ENCODE measurements around the gene ANP32B. TPM values are rescaled to one million over a fixed set of nuclear protein-coding genes. Genes with fewer than 3 reads are reported as not detected.
"Not testable (repeated sequence)": the region's sequence is repeated elsewhere in the genome, so short reads cannot be mapped to it uniquely, and the experiment has no call there.

Gene ANP32B
- total RNA-seq, result 100 to 1,000 TPM; 412 to 414 TPM

DNA sequence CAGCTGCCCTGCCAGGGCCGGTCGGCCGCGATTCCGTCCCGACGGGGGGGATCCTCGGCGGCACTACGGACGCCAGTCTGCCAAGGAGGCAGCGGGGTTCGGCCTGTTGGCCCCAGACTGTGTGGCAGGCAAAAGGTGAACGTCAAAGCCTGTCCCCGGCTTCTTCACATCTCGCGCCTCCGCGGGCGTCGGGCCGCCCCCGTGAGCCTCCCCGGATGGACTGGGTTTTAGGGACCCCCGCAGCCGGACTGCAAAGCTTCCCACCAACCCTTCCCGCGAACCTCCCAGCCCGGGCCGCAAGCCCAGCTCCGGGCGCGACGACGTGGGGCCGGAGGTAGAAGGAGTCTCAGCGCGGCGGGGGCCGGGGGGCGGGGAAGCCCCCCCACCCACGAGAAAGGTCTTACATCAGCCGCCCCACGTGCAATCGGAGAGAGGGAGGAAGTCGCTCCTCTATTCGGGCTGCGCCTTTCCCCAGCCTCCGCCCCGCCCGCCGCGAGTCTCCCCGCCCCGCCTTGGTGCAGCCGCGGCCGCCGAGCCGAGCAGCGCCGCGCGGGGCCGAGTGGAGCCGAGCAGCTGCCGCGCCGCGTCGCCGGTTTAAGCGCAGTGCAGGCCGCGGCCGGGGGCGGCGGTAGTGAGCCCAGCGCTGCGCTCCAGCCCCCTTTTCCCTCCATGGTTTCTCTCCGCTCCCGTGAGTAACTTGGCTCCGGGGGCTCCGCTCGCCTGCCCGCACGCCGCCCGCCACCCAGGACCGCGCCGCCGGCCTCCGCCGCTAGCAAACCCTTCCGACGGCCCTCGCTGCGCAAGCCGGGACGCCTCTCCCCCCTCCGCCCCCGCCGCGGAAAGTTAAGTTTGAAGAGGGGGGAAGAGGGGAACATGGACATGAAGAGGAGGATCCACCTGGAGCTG lies at the start of gene ANP32B:
TSS of gene ANP32B (plus strand) at position 659 of the 906 bp plus-strand sequence. CDS start at position 874, 215 bp downstream.
- Mint-ChIP-seq H3K36me3 (ENCODE audit: low read depth) (peaks cover 10% of the 10 kb centered on the region), H3K27ac (peak within 1 kb of the TSS; percentile 94), H3K27me3 (ENCODE audit: low read depth) (no peaks in the 10 kb centered on the region), H3K4me3 (peak within 1 kb of the TSS; percentile 82), H3K4me1 (ENCODE audit: low read depth) (peaks cover 45% of the 10 kb centered on the region), H3K9me3 (no peaks in the 10 kb centered on the region)
- DNase-seq, result peak; percentile 96
- intact Hi-C loops (cut with micrococcal nuclease), result loop anchor here (1.0 to 5.0 kb wide), 9 partner anchors 44 to 1029 kb away; partner anchors contain the start of genes HEMGN, NANS, NCBP1 and TBC1D2
- CTCF ChIA-PET, result interaction anchor here (0.6 to 6.6 kb wide), 9 partner anchors 15 to 1355 kb away, joined by 3 to 61 read pairs (median 4); partner anchors contain the start of genes TRMO and TSTD2

DNA sequence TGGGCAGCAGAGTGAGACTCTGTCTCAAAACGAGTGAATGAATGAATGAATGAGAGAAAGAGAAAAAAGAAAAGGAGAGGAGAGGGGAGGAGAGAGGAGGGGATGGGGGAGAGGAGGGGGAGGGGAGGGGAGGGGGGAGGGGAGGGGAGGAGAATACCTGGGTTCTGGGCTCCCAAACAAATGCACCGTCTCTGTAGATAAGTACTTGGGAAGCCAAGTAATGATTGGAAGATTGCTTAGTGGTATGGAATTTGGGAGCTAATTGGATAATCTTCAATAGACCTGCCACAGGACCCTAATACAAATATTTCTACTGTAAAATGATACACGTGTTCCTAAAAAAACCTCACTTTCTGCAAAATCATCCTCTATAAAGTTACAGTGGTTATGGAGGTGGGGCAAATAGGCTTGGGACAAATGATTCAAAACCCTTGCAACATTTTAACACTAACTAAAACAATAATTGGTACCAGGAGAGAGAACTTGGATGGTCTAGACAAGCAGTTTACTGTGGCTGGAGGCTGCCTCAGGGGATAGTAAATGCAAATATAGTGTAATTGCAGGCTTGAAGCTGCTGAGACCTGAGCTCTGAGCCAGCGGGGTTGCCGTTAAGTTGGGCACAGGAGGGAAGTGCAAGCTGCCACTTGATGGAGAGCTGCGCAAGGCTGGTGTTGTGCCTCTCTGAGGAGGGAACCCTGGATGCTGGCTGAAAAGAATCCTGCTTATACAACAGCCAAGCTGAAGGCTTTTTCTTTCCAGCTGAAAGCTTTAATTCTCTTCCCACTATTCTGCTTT lies 48.6 kb upstream of the ANP32B start:
- Mint-ChIP-seq H3K36me3 (ENCODE audit: low read depth) (no peaks in the 10 kb centered on the region), H3K27ac (no peak overlapping the region), H3K27me3 (ENCODE audit: low read depth) (no peaks in the 10 kb centered on the region), H3K4me1 (ENCODE audit: low read depth) (peaks cover 67% of the 10 kb centered on the region), H3K4me3 (no peak overlapping the region), H3K9me3 (no peaks in the 10 kb centered on the region)
- CTCF ChIA-PET, result interaction anchor here (0.9 to 5.5 kb wide), 6 partner anchors 10 to 38 kb away, joined by 3 to 37 read pairs (median 4); partner anchors contain the start of gene TRMO
- DNase-seq, result peak; percentile 19
- intact Hi-C loops (cut with micrococcal nuclease), result no loop called here

- intact Hi-C loops (cut with micrococcal nuclease), result no loop called here
- DNase-seq, result no peak
- Mint-ChIP-seq H3K4me1 (ENCODE audit: low read depth) (peaks cover 59% of the 10 kb centered on the region), H3K4me3 (no peak overlapping the region), H3K9me3 (no peaks in the 10 kb centered on the region), H3K27ac (no peak overlapping the region), H3K36me3 (ENCODE audit: low read depth) (no peaks in the 10 kb centered on the region), H3K27me3 (ENCODE audit: low read depth) (no peaks in the 10 kb centered on the region)
- CTCF ChIA-PET, result interaction anchor here (1.0 to 5.5 kb wide), 5 partner anchors 12 to 149 kb away, joined by 3 to 37 read pairs (median 3); partner anchors contain the start of gene TRMO
Observed at GRCh38 chr9:97935276-97935675, 47.9 kb upstream of the ANP32B start.

- no peaks in the 10 kb centered on the region for H3K27me3 Mint-ChIP-seq (ENCODE audit: low read depth)
- H3K36me3 Mint-ChIP-seq (ENCODE audit: low read depth), result no peaks in the 10 kb centered on the region
- DNase-seq, result no peak
- CTCF ChIA-PET, result interaction anchor here (1.7 to 5.5 kb wide), 2 partner anchors 14 to 18 kb away, joined by 10 to 37 read pairs; partner anchors contain the start of gene TRMO
- H3K27ac Mint-ChIP-seq, result no peak overlapping the region
- H3K4me1 Mint-ChIP-seq (ENCODE audit: low read depth), result peaks cover 45% of the 10 kb centered on the region
- H3K9me3 Mint-ChIP-seq, result no peaks in the 10 kb centered on the region
- intact Hi-C loops (cut with micrococcal nuclease), result no loop called here
- H3K4me3 Mint-ChIP-seq, result no peak overlapping the region
Observed at GRCh38 chr9:97936998-97937397, 46.1 kb upstream of the ANP32B start.

GRCh38 chr9:97938081-97938644 lies 45.0 kb upstream of the ANP32B start, which contains the start of gene HEMGN:
Gene HEMGN (minus strand): TSS chr9:97938172. CDS start chr9:97938136, 36 bp downstream.
- CTCF ChIA-PET, result interaction anchor here (1.2 to 5.5 kb wide), 2 partner anchors 15 to 20 kb away, joined by 3 to 37 read pairs; partner anchors contain the start of gene TRMO
- peak within 1 kb of the TSS; percentile 79 for H3K27ac Mint-ChIP-seq
- no peaks in the 10 kb centered on the region for H3K9me3 Mint-ChIP-seq
- no peaks in the 10 kb centered on the region for H3K27me3 Mint-ChIP-seq (ENCODE audit: low read depth)
- no peaks in the 10 kb centered on the region for H3K36me3 Mint-ChIP-seq (ENCODE audit: low read depth)
- peak; percentile 72 for DNase-seq
- H3K4me1 Mint-ChIP-seq (ENCODE audit: low read depth), result peaks cover 38% of the 10 kb centered on the region
- intact Hi-C loops (cut with micrococcal nuclease), result loop anchor here (1.0 to 2.0 kb wide), 4 partner anchors 8 to 45 kb away; partner anchors contain the start of gene ANP32B
- peak within 1 kb of the TSS; percentile 48 for H3K4me3 Mint-ChIP-seq

- H3K4me3 Mint-ChIP-seq, result no peak overlapping the region
- CTCF ChIA-PET, result interaction anchor here (1.0 to 1.5 kb wide), 2 partner anchors 15 to 51 kb away, joined by 3 read pairs; no protein-coding TSS in a partner anchor
- H3K36me3 Mint-ChIP-seq (ENCODE audit: low read depth), result no peaks in the 10 kb centered on the region
- peaks cover 22% of the 10 kb centered on the region for H3K4me1 Mint-ChIP-seq (ENCODE audit: low read depth)
- H3K27ac Mint-ChIP-seq, result no peak overlapping the region
- no peaks in the 10 kb centered on the region for H3K9me3 Mint-ChIP-seq
- no peaks in the 10 kb centered on the region for H3K27me3 Mint-ChIP-seq (ENCODE audit: low read depth)
- intact Hi-C loops (cut with micrococcal nuclease), result no loop called here
- DNase-seq, result no peak
Observed at GRCh38 chr9:97940233-97940632, 42.9 kb upstream of the ANP32B start.

GRCh38 chr9:97940741-97941140 lies 42.4 kb upstream of the ANP32B start:
- Mint-ChIP-seq H3K4me3 (no peak overlapping the region), H3K27ac (no peak overlapping the region), H3K4me1 (ENCODE audit: low read depth) (peaks cover 19% of the 10 kb centered on the region), H3K9me3 (no peaks in the 10 kb centered on the region), H3K27me3 (ENCODE audit: low read depth) (no peaks in the 10 kb centered on the region), H3K36me3 (ENCODE audit: low read depth) (no peaks in the 10 kb centered on the region)
- DNase-seq, result no peak
- intact Hi-C loops (cut with micrococcal nuclease), result no loop called here
- CTCF ChIA-PET, result interaction anchor here (1.0 kb wide), 1 partner anchor 14 kb away, joined by 3 read pairs; no protein-coding TSS in a partner anchor

- Mint-ChIP-seq H3K27me3 (ENCODE audit: low read depth) (no peaks in the 10 kb centered on the region), H3K4me3 (no peak overlapping the region), H3K4me1 (ENCODE audit: low read depth) (peaks cover 16% of the 10 kb centered on the region), H3K36me3 (ENCODE audit: low read depth) (no peaks in the 10 kb centered on the region), H3K9me3 (no peaks in the 10 kb centered on the region), H3K27ac (no peak overlapping the region)
- intact Hi-C loops (cut with micrococcal nuclease), result no loop called here
- CTCF ChIA-PET, result no interaction called here
- no peak for DNase-seq
Observed at GRCh38 chr9:97941323-97941722, 41.8 kb upstream of the ANP32B start.

GRCh38 chr9:97943308-97943855 lies 39.8 kb upstream of the ANP32B start:
- no peak overlapping the region for H3K27ac Mint-ChIP-seq

GRCh38 chr9:97944612-97945011 lies 38.5 kb upstream of the ANP32B start:
- intact Hi-C loops (cut with micrococcal nuclease), result no loop called here
- no peaks in the 10 kb centered on the region for H3K27me3 Mint-ChIP-seq (ENCODE audit: low read depth)

More at GRCh38 chr9:97943308-97943855, 39.8 kb upstream of the ANP32B start:
- no peak for DNase-seq
- Mint-ChIP-seq H3K4me3 (no peak overlapping the region), H3K27me3 (ENCODE audit: low read depth) (no peaks in the 10 kb centered on the region), H3K4me1 (ENCODE audit: low read depth) (peaks cover 4% of the 10 kb centered on the region), H3K36me3 (ENCODE audit: low read depth) (no peaks in the 10 kb centered on the region), H3K9me3 (no peaks in the 10 kb centered on the region)
- CTCF ChIA-PET, result interaction anchor here (1.2 to 2.3 kb wide), 6 partner anchors 11 to 131 kb away, joined by 3 to 8 read pairs (median 4); no protein-coding TSS in a partner anchor
- intact Hi-C loops (cut with micrococcal nuclease), result no loop called here

GRCh38 chr9:97945470-97945869 lies 37.7 kb upstream of the ANP32B start:
- H3K27ac Mint-ChIP-seq; intact Hi-C loops (cut with micrococcal nuclease); H3K27me3 Mint-ChIP-seq (ENCODE audit: low read depth); H3K4me3 Mint-ChIP-seq; H3K36me3 Mint-ChIP-seq (ENCODE audit: low read depth); DNase-seq; H3K9me3 Mint-ChIP-seq; H3K4me1 Mint-ChIP-seq (ENCODE audit: low read depth): not testable (repeated sequence)
- CTCF ChIA-PET, result interaction anchor here (1.1 kb wide), 1 partner anchor 21 kb away, joined by 3 read pairs; no protein-coding TSS in a partner anchor

More at GRCh38 chr9:97944612-97945011, 38.5 kb upstream of the ANP32B start:
- no peak for DNase-seq
- Mint-ChIP-seq H3K4me1 (ENCODE audit: low read depth) (no peaks in the 10 kb centered on the region), H3K9me3 (no peaks in the 10 kb centered on the region), H3K27ac (no peak overlapping the region), H3K36me3 (ENCODE audit: low read depth) (no peaks in the 10 kb centered on the region), H3K4me3 (no peak overlapping the region)
- CTCF ChIA-PET, result interaction anchor here (1.1 to 1.8 kb wide), 3 partner anchors 10 to 90 kb away, joined by 3 to 8 read pairs (median 4); no protein-coding TSS in a partner anchor
